ENCODE measurements around the gene E2F8. TPM values are rescaled to one million over a fixed set of nuclear protein-coding genes. Genes with fewer than 3 reads are reported as not detected.

The E2F8 gene
- total RNA-seq, 1 donor from 2014 or later = 5.2 TPM

GRCh38 chr11:19216709-19217374 is 23.9 kb downstream of the E2F8 start:
- Mint-ChIP-seq H3K4me3 (no peak overlapping the region), H3K4me1 (peaks cover 35% of the 10 kb centered on the region), H3K9me3 (peaks cover 7% of the 10 kb centered on the region), H3K27ac (no peak overlapping the region), H3K36me3 (peaks cover 2% of the 10 kb centered on the region), H3K27me3 (ENCODE audit: low read depth) (peaks cover 63% of the 10 kb centered on the region)
- TF ChIP-seq CTCF (IDR thresholded peaks at IDR 0.05; ENCODE audit: unreplicated experiment) = no peak
- DNase-seq (ENCODE audit: low spot score in 2 of 2, unreplicated experiment in 2 of 2) = no peak

GRCh38 chr11:19216021-19216420 is 24.7 kb downstream of the E2F8 start:
- no peak for TF ChIP-seq CTCF (IDR thresholded peaks at IDR 0.05; ENCODE audit: unreplicated experiment)
- DNase-seq (ENCODE audit: low spot score in 2 of 2, unreplicated experiment in 2 of 2) = no peak
- Mint-ChIP-seq H3K27ac (no peak overlapping the region), H3K27me3 (ENCODE audit: low read depth) (peaks cover 63% of the 10 kb centered on the region), H3K9me3 (peaks cover 7% of the 10 kb centered on the region), H3K4me1 (peaks cover 27% of the 10 kb centered on the region), H3K36me3 (peaks cover 2% of the 10 kb centered on the region), H3K4me3 (no peak overlapping the region)

- Mint-ChIP-seq H3K36me3 (no peaks in the 10 kb centered on the region), H3K4me3 (no peak overlapping the region), H3K27me3 (ENCODE audit: low read depth) (peaks cover 57% of the 10 kb centered on the region), H3K4me1 (peaks cover 12% of the 10 kb centered on the region), H3K27ac (peak overlapping the region; percentile 1), H3K9me3 (no peaks in the 10 kb centered on the region)
- no peak for TF ChIP-seq CTCF (IDR thresholded peaks at IDR 0.05; ENCODE audit: unreplicated experiment)
- DNase-seq (ENCODE audit: low spot score in 2 of 2, unreplicated experiment in 2 of 2) = no peak
Observed at GRCh38 chr11:19209617-19210370, 31.0 kb downstream of the E2F8 start.

- Mint-ChIP-seq H3K27ac (no peak overlapping the region), H3K4me1 (peaks cover 12% of the 10 kb centered on the region), H3K36me3 (no peaks in the 10 kb centered on the region), H3K27me3 (ENCODE audit: low read depth) (peaks cover 50% of the 10 kb centered on the region), H3K9me3 (no peaks in the 10 kb centered on the region), H3K4me3 (no peak overlapping the region)
- DNase-seq (ENCODE audit: low spot score in 2 of 2, unreplicated experiment in 2 of 2) = no peak
- no peak for TF ChIP-seq CTCF (IDR thresholded peaks at IDR 0.05; ENCODE audit: unreplicated experiment)
Observed at GRCh38 chr11:19208959-19209546, 31.7 kb downstream of the E2F8 start.

GRCh38 chr11:19208181-19208580 is 32.6 kb downstream of the E2F8 start:
- H3K4me1 Mint-ChIP-seq = peaks cover 12% of the 10 kb centered on the region
- no peak for TF ChIP-seq CTCF (IDR thresholded peaks at IDR 0.05; ENCODE audit: unreplicated experiment)
- peaks cover 41% of the 10 kb centered on the region for H3K27me3 Mint-ChIP-seq (ENCODE audit: low read depth)
- no peak overlapping the region for H3K27ac Mint-ChIP-seq
- no peaks in the 10 kb centered on the region for H3K9me3 Mint-ChIP-seq
- H3K4me3 Mint-ChIP-seq = no peak overlapping the region
- no peak for DNase-seq (ENCODE audit: low spot score in 2 of 2, unreplicated experiment in 2 of 2)
- H3K36me3 Mint-ChIP-seq = no peaks in the 10 kb centered on the region

Measured in mesothelial cell of epicardium (in vitro differentiated cells).